ENCODE results near the gene CTTNBP2NL.
"Not testable (repeated sequence)": the region's sequence is repeated elsewhere in the genome, so short reads cannot be mapped to it uniquely, and the experiment has no call there.

Gene CTTNBP2NL

GRCh38 chr1:112453876-112454275, 57.9 kb downstream of the CTTNBP2NL start:
- no peak overlapping the region for H3K4me3 ChIP-seq (ENCODE audit: low read depth, low read length)
- no peak for DNase-seq (ENCODE audit: low read depth)

- H3K4me3 ChIP-seq (ENCODE audit: low read depth, low read length): no peak overlapping the region
- no peak for DNase-seq (ENCODE audit: low read depth)
These were observed 58.3 kb downstream of the CTTNBP2NL start for GRCh38 chr1:112454316-112454715.

GRCh38 chr1:112457241-112457640, 61.2 kb downstream of the CTTNBP2NL start:
- no peak overlapping the region for H3K4me3 ChIP-seq (ENCODE audit: low read depth, low read length)
- no peak for DNase-seq (ENCODE audit: low read depth)

GRCh38 chr1:112457955-112458354, 61.9 kb downstream of the CTTNBP2NL start:
- H3K4me3 ChIP-seq (ENCODE audit: low read depth, low read length): no peak overlapping the region
- DNase-seq (ENCODE audit: low read depth): no peak

GRCh38 chr1:112458756-112459155, 62.7 kb downstream of the CTTNBP2NL start:
- no peak for DNase-seq (ENCODE audit: low read depth)
- no peak overlapping the region for H3K4me3 ChIP-seq (ENCODE audit: low read depth, low read length)

GRCh38 chr1:112460615-112461014, 64.6 kb downstream of the CTTNBP2NL start:
- DNase-seq (ENCODE audit: low read depth): no peak
- H3K4me3 ChIP-seq (ENCODE audit: low read depth, low read length): no peak overlapping the region

- DNase-seq (ENCODE audit: low read depth): no peak
- no peak overlapping the region for H3K4me3 ChIP-seq (ENCODE audit: low read depth, low read length)
These were observed 65.3 kb downstream of the CTTNBP2NL start for GRCh38 chr1:112461200-112461871.

GRCh38 chr1:112462953-112463279, 66.9 kb downstream of the CTTNBP2NL start:
- H3K4me3 ChIP-seq (ENCODE audit: low read depth, low read length): no peak overlapping the region
- DNase-seq (ENCODE audit: low read depth): no peak

GRCh38 chr1:112464501-112464900, 68.5 kb downstream of the CTTNBP2NL start:
- no peak for DNase-seq (ENCODE audit: low read depth)
- no peak overlapping the region for H3K4me3 ChIP-seq (ENCODE audit: low read depth, low read length)

GRCh38 chr1:112465122-112465521, 69.1 kb downstream of the CTTNBP2NL start:
- DNase-seq (ENCODE audit: low read depth): no peak
- no peak overlapping the region for H3K4me3 ChIP-seq (ENCODE audit: low read depth, low read length)

- DNase-seq (ENCODE audit: low read depth): peak; percentile 81
- peak overlapping the region; percentile 40 for H3K4me3 ChIP-seq (ENCODE audit: low read depth, low read length)
These were observed 70.2 kb downstream of the CTTNBP2NL start for GRCh38 chr1:112466078-112466660.

GRCh38 chr1:112470324-112470723, 74.3 kb downstream of the CTTNBP2NL start:
- H3K4me3 ChIP-seq (ENCODE audit: low read depth, low read length); DNase-seq (ENCODE audit: low read depth): not testable (repeated sequence)

GRCh38 chr1:112470966-112471365, 75.0 kb downstream of the CTTNBP2NL start:
- DNase-seq (ENCODE audit: low read depth): no peak
- no peak overlapping the region for H3K4me3 ChIP-seq (ENCODE audit: low read depth, low read length)

GRCh38 chr1:112472142-112472541, 76.1 kb downstream of the CTTNBP2NL start:
- no peak for DNase-seq (ENCODE audit: low read depth)
- no peak overlapping the region for H3K4me3 ChIP-seq (ENCODE audit: low read depth, low read length)

GRCh38 chr1:112477550-112477949, 81.5 kb downstream of the CTTNBP2NL start:
- DNase-seq (ENCODE audit: low read depth): no peak
- H3K4me3 ChIP-seq (ENCODE audit: low read depth, low read length): no peak overlapping the region

- no peak for DNase-seq (ENCODE audit: low read depth)
- no peak overlapping the region for H3K4me3 ChIP-seq (ENCODE audit: low read depth, low read length)
These were observed 82.3 kb downstream of the CTTNBP2NL start for GRCh38 chr1:112478314-112478713.

GRCh38 chr1:112486063-112486462, 90.0 kb downstream of the CTTNBP2NL start:
- not testable (repeated sequence) for H3K4me3 ChIP-seq (ENCODE audit: low read depth, low read length); DNase-seq (ENCODE audit: low read depth)

- not testable (repeated sequence) for DNase-seq (ENCODE audit: low read depth); H3K4me3 ChIP-seq (ENCODE audit: low read depth, low read length)
These were observed 91.7 kb downstream of the CTTNBP2NL start for GRCh38 chr1:112487686-112488085.

- DNase-seq (ENCODE audit: low read depth): no peak
- no peak overlapping the region for H3K4me3 ChIP-seq (ENCODE audit: low read depth, low read length)
These were observed 92.1 kb downstream of the CTTNBP2NL start for GRCh38 chr1:112488141-112488540.

- no peak for DNase-seq (ENCODE audit: low read depth)
These were observed 96.1 kb downstream of the CTTNBP2NL start for GRCh38 chr1:112492076-112492475.

GRCh38 chr1:112493351-112493750, 97.3 kb downstream of the CTTNBP2NL start:
- DNase-seq (ENCODE audit: low read depth): no peak
- no peak overlapping the region for H3K4me3 ChIP-seq (ENCODE audit: low read depth, low read length)

More at GRCh38 chr1:112492076-112492475, 96.1 kb downstream of the CTTNBP2NL start:
- H3K4me3 ChIP-seq (ENCODE audit: low read depth, low read length): no peak overlapping the region
